GM12878 (cell line): ENCODE data around the gene RASL10A. TPM values are rescaled to one million over a fixed set of nuclear protein-coding genes. Genes with fewer than 3 reads are reported as not detected.

ENCODE experiments used
- ATAC-seq: fragments of 200-7000 bp; cut with Tn5 transposase; 3 replicates; pipeline ENCODE4 v1.9.1; 2020; ENCODE audit warnings: mild to moderate bottlenecking, moderate library complexity
- BruUV-seq: library from RNA; stranded (reverse); fragments of 400-500 nt; replicated peaks from 2 replicates; lab custom pipeline; 2021; lab: Mats Ljungman, UMichigan
- CTCF ChIA-PET: fragments of 300-600 bp; sonication (Branson Sonifier 250); formaldehyde crosslinking; extraction: SDS; loops from one replicate; lab custom pipeline; 2021; ENCODE audit warnings: inconsistent platforms; lab: Yijun Ruan, JAX
- POLR2A ChIA-PET: fragments of 350-600 bp; formaldehyde crosslinking; extraction: SDS; loops from one replicate; lab custom pipeline; 2021; ENCODE audit warnings: inconsistent platforms; lab: Charles Lee
- RAD21 ChIA-PET: fragments of 300-600 bp; sonication (Branson Sonifier 250); formaldehyde crosslinking; loops from one replicate; lab custom pipeline; 2023; ENCODE audit warnings: antibody characterized with exemption; ENCODE audit not compliant: unreplicated experiment; lab: Charles Lee
- SMC1A ChIA-PET: fragments of 300-600 bp; sonication (Branson Sonifier 250); formaldehyde crosslinking; loops from one replicate; lab custom pipeline; 2023; ENCODE audit not compliant: unreplicated experiment, uncharacterized antibody; lab: Charles Lee
- DNase-seq: peaks from one replicate; pipeline ENCODE4 v3.0.0-alpha.2; 2011; ENCODE audit warnings: low read depth, low spot score
- FAIRE-seq: peaks from 3 replicates; lab custom pipeline; 2011; peaks lifted over from hg19 to GRCh38; lab: Jason Lieb, UNC
- H2AFZ ChIP-seq: 2 replicates; pipeline ENCODE4 v1.6.0; 2011; ENCODE audit warnings: low read depth, low read length, control low read depth; ENCODE audit not compliant: control insufficient read depth
- H3K27ac ChIP-seq: 2 replicates; pipeline ENCODE4 v1.5.1; 2011; ENCODE audit warnings: control low read depth; ENCODE audit not compliant: control insufficient read depth, insufficient read depth
- H3K27me3 ChIP-seq, 2 experiments: replicated peaks in 1 of 2; 2 replicates each; pipeline versions ENCODE4 v1.6.0 to v1.6.1; 2011; ENCODE audit warnings: low read length in 1 of 2; ENCODE audit not compliant: control insufficient read depth in 2 of 2, insufficient read depth in 2 of 2
- H3K36me3 ChIP-seq, 2 experiments: 2 replicates each; pipeline ENCODE4 v1.5.1; 2011; ENCODE audit warnings: low read length in 1 of 2; ENCODE audit not compliant: control insufficient read depth in 2 of 2, insufficient read depth in 2 of 2
- H3K4me1 ChIP-seq: 2 replicates; pipeline ENCODE4 v1.6.1; 2011; ENCODE audit warnings: mild to moderate bottlenecking, low read length, moderate library complexity, mixed read lengths; ENCODE audit not compliant: control insufficient read depth, insufficient read depth
- H3K4me2 ChIP-seq: 2 replicates; pipeline ENCODE4 v1.6.0; 2011; ENCODE audit warnings: control low read depth; ENCODE audit not compliant: control insufficient read depth, insufficient read depth
- H3K4me3 ChIP-seq: fragments of 200-600 bp; sonication (generic); 2 replicates; pipeline ENCODE4 v1.5.1; 2016
- H3K79me2 ChIP-seq: 2 replicates; pipeline ENCODE4 v1.6.0; 2011; ENCODE audit warnings: low read length; ENCODE audit not compliant: control insufficient read depth, insufficient read depth
- H3K9ac ChIP-seq: 2 replicates; pipeline ENCODE4 v1.8.0; 2011; ENCODE audit warnings: low read length, control low read depth, mixed read lengths; ENCODE audit not compliant: control insufficient read depth, insufficient read depth
- H3K9me3 ChIP-seq: replicated peaks from 3 replicates; pipeline ENCODE4 v1.5.1; 2011; ENCODE audit warnings: mild to moderate bottlenecking, low read length; ENCODE audit not compliant: control insufficient read depth, insufficient read depth
- H4K20me1 ChIP-seq: 2 replicates; pipeline ENCODE4 v1.6.0; 2011; ENCODE audit not compliant: control insufficient read depth, insufficient read depth
- BCL3 ChIP-seq: IDR thresholded peaks from 2 replicates; pipeline ENCODE4 v1.6.1; 2011; ENCODE audit warnings: borderline replicate concordance, low read depth, mild to moderate bottlenecking, moderate library complexity, low read length; ENCODE audit not compliant: insufficient read depth, poor library complexity, severe bottlenecking
- BHLHE40 ChIP-seq, 2 experiments: fragments of 450-650 bp in 1 of 2; IDR thresholded peaks; 2 replicates each; pipeline ENCODE4 v1.6.1; 2011 to 2017; ENCODE audit warnings: low read depth in 2 of 2, borderline replicate concordance in 1 of 2, improper control_type of control experiment in 1 of 2, low read length in 1 of 2, mild to moderate bottlenecking in 1 of 2
- DPF2 ChIP-seq: fragments of 450-650 bp; IDR thresholded peaks from 2 replicates; pipeline ENCODE4 v1.6.1; 2017; ENCODE audit warnings: mild to moderate bottlenecking
- ELK1 ChIP-seq: IDR thresholded peaks from 2 replicates; pipeline ENCODE4 v1.6.1; 2012; ENCODE audit warnings: low read depth, low read length, improper control_type of control experiment
- GATAD2B ChIP-seq: fragments of 450-650 bp; conservative IDR thresholded peaks from 2 replicates; pipeline ENCODE4 v1.6.1; 2017; ENCODE audit warnings: low read depth, mild to moderate bottlenecking, moderate library complexity
- NKRF ChIP-seq: fragments of 450-650 bp; conservative IDR thresholded peaks from 2 replicates; pipeline ENCODE4 v1.6.1; 2017; ENCODE audit warnings: mild to moderate bottlenecking, moderate library complexity
- NR2F1 ChIP-seq: fragments of 450-650 bp; conservative IDR thresholded peaks from 2 replicates; pipeline ENCODE4 v1.6.1; 2017; ENCODE audit warnings: mild to moderate bottlenecking
- PAX5 ChIP-seq: IDR thresholded peaks from 2 replicates; pipeline ENCODE4 v1.6.1; 2011; ENCODE audit warnings: low read depth, low read length, borderline replicate concordance
- POU2F2 ChIP-seq: IDR thresholded peaks from 3 replicates; pipeline ENCODE4 v1.6.1; 2011; ENCODE audit warnings: low read depth, mild to moderate bottlenecking, low read length, borderline replicate concordance
- SIX5 ChIP-seq: IDR thresholded peaks from 2 replicates; pipeline ENCODE4 v1.6.1; 2011; ENCODE audit warnings: mild to moderate bottlenecking, low read depth, low read length, moderate library complexity; ENCODE audit not compliant: severe bottlenecking
- TARDBP ChIP-seq: IDR thresholded peaks from 2 replicates; pipeline ENCODE4 v1.6.1; 2016; ENCODE audit warnings: borderline replicate concordance
- ZBTB40 ChIP-seq: fragments of 450-650 bp; IDR thresholded peaks from 2 replicates; pipeline ENCODE4 v1.6.1; 2016; ENCODE audit warnings: mild to moderate bottlenecking, moderate library complexity, borderline replicate concordance
- WGBS: methylation state at CpG from one replicate; pipeline ENCODE4 v1.1.6; 2016; ENCODE audit warnings: low lambda C conversion rate; ENCODE audit not compliant: insufficient replicate concordance, insufficient coverage; ENCODE audit errors: missing lambda C conversion rate; 5-methylcytosine and 5-hydroxymethylcytosine counted together
- in situ Hi-C: fragments of 300-500 bp; cut with MboI; formaldehyde crosslinking; loops from 9 replicates; pipeline ENCODE4 v1.14.3; 2018; ENCODE audit warnings: mixed read lengths
- intact Hi-C: fragments of 100-400 bp; cut with micrococcal nuclease; formaldehyde crosslinking; loops from one replicate; pipeline ENCODE4 v1.14.2; 2022; ENCODE audit not compliant: unreplicated experiment
- polyA plus RNA-seq, 11 experiments: library from polyadenylated mRNA; depleted of rRNA in 4 of 11; unstranded in 6 of 11; stranded (reverse) in 5 of 11; fragments of >200 nt; fragmentation: Nextera tagmentation in 4 of 11; fragmentation: Illumina TruSeq in 1 of 11; extraction: Ambion mirVana in 4 of 11; extraction: Trizol in 1 of 11; gene quantifications; 1 replicate in 1 of 11; 2 replicates in 10 of 11; pipeline versions ENCODE4 v1.2.1 to v1.2.3, GENCODE V29; 2011 to 2016; ENCODE audit warnings: inconsistent platforms in 2 of 11, missing spikeins in 2 of 11, low read depth in 1 of 11
- total RNA-seq, 4 experiments: library from RNA; depleted of rRNA in 3 of 4; stranded (reverse); fragments of >200 nt in 3 of 4; fragmentation: Illumina TruSeq in 1 of 4; extraction: Trizol in 1 of 4; gene quantifications; 2 replicates each; pipeline versions ENCODE4 v1.2.1 to v1.2.3, GENCODE V29; 2013 to 2021

The RASL10A gene
- total and polyA plus RNA-seq, 10 of the 15 experiments (the other 5 are each of a cell fraction or from before 2014, with no cell fraction given): 0.12 to 0.46 (median 0.21) TPM; not detected in 6

- Histone ChIP-seq H3K4me3 (no peak overlapping the region), H4K20me1 (no peaks in the 10 kb centered on the region), H2AFZ (no peak overlapping the region), H3K36me3 (peaks cover 26 to 48% of the 10 kb centered on the region in 2 experiments), H3K79me2 (no peaks in the 10 kb centered on the region), H3K4me2 (no peak overlapping the region), H3K27me3 (no peaks in the 10 kb centered on the region), H3K27ac (no peak overlapping the region), H3K9ac (no peak overlapping the region), H3K4me1 (no peaks in the 10 kb centered on the region), H3K9me3 (no peaks in the 10 kb centered on the region)
- BruUV-seq: no TSS peak
- ATAC-seq (no peak), DNase-seq (no peak), FAIRE-seq (no peak)
- RAD21 ChIA-PET: no interaction called here
- CTCF ChIA-PET: no interaction called here
- SMC1A ChIA-PET: no interaction called here
- no peak for TF ChIP-seq BCL3
- TF ChIP-seq NR2F1: no peak
- TF ChIP-seq GATAD2B: no peak
- TF ChIP-seq POU2F2: no peak
- no peak for TF ChIP-seq SIX5
- no peak for TF ChIP-seq BHLHE40 (IDR thresholded peaks at IDR 0.05; ENCODE audit: borderline replicate concordance in 1 of 2, low read depth in 2 of 2, low read length in 1 of 2)
- no peak for TF ChIP-seq ELK1
- no peak for TF ChIP-seq ZBTB40
- no peak for TF ChIP-seq DPF2
- TF ChIP-seq NKRF: no peak
- no peak for TF ChIP-seq PAX5
- TF ChIP-seq TARDBP: no peak
- POLR2A ChIA-PET: no interaction called here
- 94% methylated on average over 18 of the region's 18 CpGs for WGBS
- intact Hi-C loops: no loop called here
- in situ Hi-C loops: no loop called here
Observed at GRCh38 chr22:29348956-29349355, 33.5 kb upstream of the RASL10A start.
